ENCODE data around the gene SLA2.
"Not testable (repeated sequence)": the region's sequence is repeated elsewhere in the genome, so short reads cannot be mapped to it uniquely, and the experiment has no call there.

SLA2 gene

GRCh38 chr20:36645998-36646397, at the start of gene SLA2:
TSS of gene SLA2 (minus strand) at chr20:36646196. CDS start at chr20:36641335, 4,861 bp downstream.
- ATAC-seq: peak; percentile 91
- Mint-ChIP-seq H3K4me3 (peak within 1 kb of the TSS; percentile 63), H3K4me1 (peaks cover 24% of the 10 kb centered on the region), H3K27ac (peak within 1 kb of the TSS; percentile 84), H3K27me3 (no peaks in the 10 kb centered on the region), H3K9me3 (no peaks in the 10 kb centered on the region), H3K36me3 (no peaks in the 10 kb centered on the region)

GRCh38 chr20:36695467-36695866, 49.5 kb upstream of the SLA2 start:
- peaks cover 18% of the 10 kb centered on the region for H3K36me3 Mint-ChIP-seq
- H3K27ac Mint-ChIP-seq, ATAC-seq, H3K9me3 Mint-ChIP-seq, H3K27me3 Mint-ChIP-seq, H3K4me1 Mint-ChIP-seq, H3K4me3 Mint-ChIP-seq: not testable (repeated sequence)

GRCh38 chr20:36688630-36689029, 42.6 kb upstream of the SLA2 start:
- peaks cover 20% of the 10 kb centered on the region for H3K36me3 Mint-ChIP-seq
- no peak for ATAC-seq
- H3K27ac Mint-ChIP-seq: no peak overlapping the region
- no peak overlapping the region for H3K4me3 Mint-ChIP-seq
- no peaks in the 10 kb centered on the region for H3K27me3 Mint-ChIP-seq
- H3K4me1 Mint-ChIP-seq: no peaks in the 10 kb centered on the region
- H3K9me3 Mint-ChIP-seq: no peaks in the 10 kb centered on the region

- Mint-ChIP-seq H3K9me3 (no peaks in the 10 kb centered on the region), H3K4me3 (no peak overlapping the region), H3K4me1 (no peaks in the 10 kb centered on the region), H3K27me3 (no peaks in the 10 kb centered on the region), H3K36me3 (peaks cover 20% of the 10 kb centered on the region), H3K27ac (no peak overlapping the region)
- no peak for ATAC-seq
These were observed 41.9 kb upstream of the SLA2 start for GRCh38 chr20:36687850-36688249.

- no peak for ATAC-seq
- Mint-ChIP-seq H3K9me3 (no peaks in the 10 kb centered on the region), H3K27ac (no peak overlapping the region), H3K27me3 (no peaks in the 10 kb centered on the region), H3K4me3 (no peak overlapping the region), H3K36me3 (peaks cover 26% of the 10 kb centered on the region), H3K4me1 (no peaks in the 10 kb centered on the region)
These were observed 40.9 kb upstream of the SLA2 start for GRCh38 chr20:36686944-36687343.

- H3K36me3 Mint-ChIP-seq: peaks cover 28% of the 10 kb centered on the region
- H3K4me3 Mint-ChIP-seq: no peak overlapping the region
- no peaks in the 10 kb centered on the region for H3K9me3 Mint-ChIP-seq
These were observed 40.5 kb upstream of the SLA2 start for GRCh38 chr20:36686504-36686903.

GRCh38 chr20:36684747-36685146, 38.8 kb upstream of the SLA2 start:
- Mint-ChIP-seq H3K9me3 (no peaks in the 10 kb centered on the region), H3K27me3 (no peaks in the 10 kb centered on the region), H3K36me3 (peaks cover 28% of the 10 kb centered on the region), H3K4me1 (no peaks in the 10 kb centered on the region), H3K4me3 (no peak overlapping the region), H3K27ac (no peak overlapping the region)
- ATAC-seq: no peak

More at GRCh38 chr20:36686504-36686903, 40.5 kb upstream of the SLA2 start:
- no peaks in the 10 kb centered on the region for H3K27me3 Mint-ChIP-seq
- no peaks in the 10 kb centered on the region for H3K4me1 Mint-ChIP-seq
- ATAC-seq: no peak
- H3K27ac Mint-ChIP-seq: no peak overlapping the region

GRCh38 chr20:36682311-36682710, 36.3 kb upstream of the SLA2 start:
- Mint-ChIP-seq H3K36me3 (peaks cover 34% of the 10 kb centered on the region), H3K27me3 (no peaks in the 10 kb centered on the region), H3K4me1 (no peaks in the 10 kb centered on the region), H3K4me3 (no peak overlapping the region), H3K9me3 (no peaks in the 10 kb centered on the region), H3K27ac (no peak overlapping the region)
- ATAC-seq: no peak

- Mint-ChIP-seq H3K27me3 (no peaks in the 10 kb centered on the region), H3K9me3 (no peaks in the 10 kb centered on the region), H3K4me3 (no peak overlapping the region), H3K36me3 (peaks cover 18% of the 10 kb centered on the region), H3K27ac (no peak overlapping the region), H3K4me1 (no peaks in the 10 kb centered on the region)
- ATAC-seq: no peak
These were observed 31.4 kb upstream of the SLA2 start for GRCh38 chr20:36677422-36677771.

- Mint-ChIP-seq H3K4me1 (no peaks in the 10 kb centered on the region), H3K36me3 (peaks cover 18% of the 10 kb centered on the region), H3K27ac (no peak overlapping the region), H3K9me3 (no peaks in the 10 kb centered on the region), H3K4me3 (no peak overlapping the region), H3K27me3 (no peaks in the 10 kb centered on the region)
- no peak for ATAC-seq
These were observed 30.9 kb upstream of the SLA2 start for GRCh38 chr20:36676701-36677421.

- peaks cover 20% of the 10 kb centered on the region for H3K36me3 Mint-ChIP-seq
- ATAC-seq, H3K9me3 Mint-ChIP-seq, H3K4me1 Mint-ChIP-seq, H3K4me3 Mint-ChIP-seq, H3K27me3 Mint-ChIP-seq, H3K27ac Mint-ChIP-seq: not testable (repeated sequence)
These were observed 29.5 kb upstream of the SLA2 start for GRCh38 chr20:36675545-36675944.

GRCh38 chr20:36672991-36673390, 27.0 kb upstream of the SLA2 start:
- peaks cover 23% of the 10 kb centered on the region for H3K36me3 Mint-ChIP-seq
- H3K9me3 Mint-ChIP-seq: no peaks in the 10 kb centered on the region
- H3K4me3 Mint-ChIP-seq: no peak overlapping the region
- ATAC-seq: no peak
- H3K27ac Mint-ChIP-seq: no peak overlapping the region
- H3K4me1 Mint-ChIP-seq: no peaks in the 10 kb centered on the region
- no peaks in the 10 kb centered on the region for H3K27me3 Mint-ChIP-seq

GRCh38 chr20:36670665-36671357, 24.8 kb upstream of the SLA2 start:
- H3K27ac Mint-ChIP-seq: no peak overlapping the region
- peaks cover 16% of the 10 kb centered on the region for H3K36me3 Mint-ChIP-seq

GRCh38 chr20:36666181-36666740, 20.3 kb upstream of the SLA2 start:
- H3K4me3 Mint-ChIP-seq: no peak overlapping the region
- H3K4me1 Mint-ChIP-seq: no peaks in the 10 kb centered on the region
- no peaks in the 10 kb centered on the region for H3K9me3 Mint-ChIP-seq
- no peak for ATAC-seq
- no peaks in the 10 kb centered on the region for H3K27me3 Mint-ChIP-seq
- no peak overlapping the region for H3K27ac Mint-ChIP-seq
- H3K36me3 Mint-ChIP-seq: peaks cover 12% of the 10 kb centered on the region

More at GRCh38 chr20:36670665-36671357, 24.8 kb upstream of the SLA2 start:
- Mint-ChIP-seq H3K27me3 (no peaks in the 10 kb centered on the region), H3K9me3 (no peaks in the 10 kb centered on the region), H3K4me1 (no peaks in the 10 kb centered on the region), H3K4me3 (no peak overlapping the region)
- no peak for ATAC-seq

- Mint-ChIP-seq H3K27me3 (no peaks in the 10 kb centered on the region), H3K4me1 (no peaks in the 10 kb centered on the region), H3K36me3 (peaks cover 12% of the 10 kb centered on the region), H3K27ac (no peak overlapping the region), H3K9me3 (no peaks in the 10 kb centered on the region), H3K4me3 (no peak overlapping the region)
- no peak for ATAC-seq
These were observed 17.0 kb upstream of the SLA2 start for GRCh38 chr20:36663031-36663430.

GRCh38 chr20:36658300-36658699, 12.3 kb upstream of the SLA2 start:
- H3K27ac Mint-ChIP-seq: no peak overlapping the region
- no peak for ATAC-seq
- H3K27me3 Mint-ChIP-seq: no peaks in the 10 kb centered on the region

More at GRCh38 chr20:36658300-36658699, 12.3 kb upstream of the SLA2 start:
- no peaks in the 10 kb centered on the region for H3K4me1 Mint-ChIP-seq
- H3K4me3 Mint-ChIP-seq: no peak overlapping the region
- peaks cover 17% of the 10 kb centered on the region for H3K36me3 Mint-ChIP-seq
- H3K9me3 Mint-ChIP-seq: no peaks in the 10 kb centered on the region

Measured in stimulated activated memory B cell treated with anti-CD40 and anti-IgM and Interleukin-4, amounts not matched to agents 10 μg/mL and 1 μg/mL and 100 μg/mL, for 72 hours (primary cell).